PC-9 (cell line): Measurements from ENCODE around the gene LOXL3. TPM values are rescaled to one million over a fixed set of nuclear protein-coding genes. Genes with fewer than 3 reads are reported as not detected.

Source experiments
- BruUV-seq: library from RNA; stranded (reverse); fragments of 400-500 nt; replicated peaks from 2 replicates; lab custom pipeline; 2021; lab: Mats Ljungman, UMichigan
- CTCF ChIA-PET: fragments of 300-600 bp; sonication (Branson Sonifier 250); formaldehyde crosslinking; loops from one replicate; lab custom pipeline; 2022; ENCODE audit warnings: antibody characterized with exemption; lab: Charles Lee
- POLR2A ChIA-PET: fragments of 300-600 bp; sonication (Branson Sonifier 250); formaldehyde crosslinking; loops from one replicate; lab custom pipeline; 2022; ENCODE audit warnings: antibody characterized with exemption; ENCODE audit not compliant: unreplicated experiment; lab: Charles Lee
- DNase-seq, 2 experiments: peaks; one replicate each; pipeline versions ENCODE4 v3.0.0 to v3.0.0-alpha.2; 2015 to 2022; ENCODE audit warnings: mixed read lengths in 1 of 2
- H2AFZ ChIP-seq: fragments of 200-600 bp; sonication (generic); 2 replicates; pipeline ENCODE4 v1.8.1; 2017; ENCODE audit warnings: antibody characterized with exemption
- H3F3A ChIP-seq: fragments of 200-600 bp; sonication (generic); 2 replicates; pipeline ENCODE4 v1.8.1; 2017; ENCODE audit warnings: antibody characterized with exemption, mild to moderate bottlenecking, low read depth; ENCODE audit not compliant: insufficient read depth
- H3K27ac ChIP-seq: fragments of 200-600 bp; sonication (generic); 2 replicates; pipeline ENCODE4 v1.6.1; 2016; ENCODE audit warnings: mixed run types
- H3K27me3 ChIP-seq: fragments of 200-600 bp; sonication (generic); 2 replicates; pipeline ENCODE4 v1.6.1; 2016; ENCODE audit warnings: low read depth, mixed run types; ENCODE audit not compliant: insufficient read depth
- H3K36me3 ChIP-seq: fragments of 200-600 bp; sonication (generic); 2 replicates; pipeline ENCODE4 v1.6.1; 2016; ENCODE audit warnings: low read depth, mixed run types
- H3K4me1 ChIP-seq: fragments of 200-600 bp; sonication (generic); replicated peaks from 2 replicates; pipeline ENCODE4 v1.6.1; 2016; ENCODE audit warnings: mixed run types; ENCODE audit not compliant: insufficient read depth
- H3K4me2 ChIP-seq: fragments of 200-600 bp; sonication (generic); 2 replicates; pipeline ENCODE4 v1.6.1; 2017; ENCODE audit warnings: mixed run types
- H3K4me3 ChIP-seq: fragments of 200-600 bp; sonication (generic); 2 replicates; pipeline ENCODE4 v1.6.1; 2016; ENCODE audit warnings: mixed run types
- H3K79me2 ChIP-seq: fragments of 200-600 bp; sonication (generic); 2 replicates; pipeline ENCODE4 v1.6.1; 2017; ENCODE audit warnings: low read depth, mixed run types
- H3K9me2 ChIP-seq: fragments of 200-600 bp; sonication (generic); 2 replicates; pipeline ENCODE4 v1.8.1; 2017; ENCODE audit warnings: mild to moderate bottlenecking; ENCODE audit not compliant: insufficient read depth
- H3K9me3 ChIP-seq: fragments of 200-600 bp; sonication (generic); 2 replicates; pipeline ENCODE4 v1.8.1; 2016; ENCODE audit warnings: low read depth; ENCODE audit not compliant: insufficient read depth
- H4K20me1 ChIP-seq: fragments of 200-600 bp; sonication (generic); 2 replicates; pipeline ENCODE4 v1.8.1; 2017; ENCODE audit not compliant: insufficient read depth
- CTCF ChIP-seq: fragments of 200-600 bp; sonication (generic); conservative IDR thresholded peaks from 2 replicates; pipeline ENCODE4 v1.6.1; 2017; ENCODE audit warnings: mixed run types, antibody characterized with exemption, mild to moderate bottlenecking, moderate library complexity
- EZH2 ChIP-seq: fragments of 200-600 bp; sonication (generic); IDR thresholded peaks from 2 replicates; pipeline ENCODE4 v1.8.0; 2017; ENCODE audit warnings: antibody characterized with exemption, low read depth
- intact Hi-C: fragments of 100-400 bp; cut with micrococcal nuclease; formaldehyde crosslinking; loops from one replicate; pipeline ENCODE4 v1.10.0; 2022; ENCODE audit not compliant: unreplicated experiment
- total RNA-seq: library from RNA; stranded (reverse); gene quantifications from 2 replicates; pipeline ENCODE4 v1.2.3, GENCODE V29; 2021

LOXL3 gene
- total RNA-seq, 1 experiment from 2014 or later = 3.1 TPM

- ChIA-PET CTCF (no interaction called here), POLR2A (interaction anchor here (0.5 kb wide), 1 partner anchor 28 kb away, joined by 8 read pairs; no protein-coding TSS in a partner anchor)
- Histone ChIP-seq H3K9me2 (no peaks in the 10 kb centered on the region), H3K36me3 (0 out of 2 replicates have a peak, but pooled peaks cover under 1% of the 10 kb centered on the region), H3K4me1 (peaks cover 16% of the 10 kb centered on the region), H2AFZ (peak within 1 kb of the TSS; percentile 88), H3K4me2 (peak within 1 kb of the TSS; percentile 88), H3F3A (peaks cover 20% of the 10 kb centered on the region; the same call in 1 of the 2 replicates), H4K20me1 (no peaks in the 10 kb centered on the region), H3K27me3 (no peaks in the 10 kb centered on the region), H3K27ac (no peak within 1 kb of the TSS), H3K9me3 (no peaks in the 10 kb centered on the region), H3K4me3 (peak within 1 kb of the TSS; percentile 62), H3K79me2 (peaks cover 10% of the 10 kb centered on the region; the same call in 1 of the 2 replicates)
- TF ChIP-seq CTCF (no peak), EZH2 (no peak)
- BruUV-seq = no TSS peak
- intact Hi-C loops = no loop called here
- DNase-seq = no peak
These were observed 54.3 kb downstream of the LOXL3 start, which contains the start of gene LBX2 for GRCh38 chr2:74499267-74499939. Gene LBX2, minus strand, starts transcription at chr2:74499603. Its CDS starts 66 bp downstream, at chr2:74499537.

GRCh38 chr2:74498500-74499266 is 55.1 kb downstream of the LOXL3 start:
- Histone ChIP-seq H4K20me1 (no peaks in the 10 kb centered on the region), H3K27ac (peak overlapping the region; percentile 27; the same call in 1 of the 2 replicates), H3K4me3 (peak overlapping the region; percentile 62), H3K4me2 (peak overlapping the region; percentile 88), H3K4me1 (peaks cover 16% of the 10 kb centered on the region), H2AFZ (peak overlapping the region; percentile 88), H3F3A (peaks cover 16% of the 10 kb centered on the region; the same call in 1 of the 2 replicates), H3K9me2 (no peaks in the 10 kb centered on the region), H3K27me3 (no peaks in the 10 kb centered on the region), H3K36me3 (no peaks in the 10 kb centered on the region), H3K9me3 (no peaks in the 10 kb centered on the region), H3K79me2 (peaks cover 10% of the 10 kb centered on the region; the same call in 1 of the 2 replicates)
- ChIA-PET CTCF (interaction anchor here (0.7 kb wide), 1 partner anchor 90 kb away, joined by 4 read pairs; no protein-coding TSS in a partner anchor), POLR2A (interaction anchor here (0.5 to 0.6 kb wide), 2 partner anchors 27 to 40 kb away, joined by 4 to 8 read pairs; partner anchors contain the start of gene WBP1)
- TSS peak; percentile 39 for BruUV-seq
- peak; percentile 34 to 58 for DNase-seq
- intact Hi-C loops = no loop called here
- TF ChIP-seq CTCF = no peak
- no peak for TF ChIP-seq EZH2
